K562 (cell line): ENCODE measurements around the gene TUT1. TPM values are rescaled to one million over a fixed set of nuclear protein-coding genes. Genes with fewer than 3 reads are reported as not detected.

Experiments
- E2F3 ChIP-seq: fragments of 250-450 bp; sonication (Bioruptor Pico); IDR thresholded peaks from 2 replicates; pipeline ENCODE4 v1.4.0; 2020; ENCODE audit warnings: mild to moderate bottlenecking
- HMG20A ChIP-seq: fragments of 450-650 bp; formaldehyde crosslinking; conservative IDR thresholded peaks from 2 replicates; pipeline ENCODE4 v1.4.0; 2020; ENCODE audit warnings: mild to moderate bottlenecking, mixed read lengths
- SPI1 ChIP-seq: IDR thresholded peaks from 2 replicates; pipeline ENCODE4 v1.6.1; 2011; ENCODE audit warnings: low read depth, low read length, control low read depth, borderline replicate concordance
- ZBTB33 ChIP-seq: sonication (generic); formaldehyde crosslinking; IDR thresholded peaks from 2 replicates; pipeline ENCODE4 v1.8.1; 2023; ENCODE audit warnings: mild to moderate bottlenecking, missing genetic modification reagents
- ZBTB43 ChIP-seq: sonication (generic); formaldehyde crosslinking; IDR thresholded peaks from 2 replicates; pipeline ENCODE4 v1.8.0; 2023; ENCODE audit warnings: mild to moderate bottlenecking, missing genetic modification reagents
- ZFX ChIP-seq: sonication (generic); formaldehyde crosslinking; IDR thresholded peaks from 2 replicates; pipeline ENCODE4 v1.8.0; 2022; ENCODE audit warnings: mild to moderate bottlenecking, missing genetic modification reagents, moderate library complexity
- ZNF212 ChIP-seq: fragments of 450-650 bp; formaldehyde crosslinking; IDR thresholded peaks from 2 replicates; pipeline ENCODE4 v1.4.0; 2020; ENCODE audit warnings: mild to moderate bottlenecking
- ZNF232 ChIP-seq: sonication (generic); formaldehyde crosslinking; IDR thresholded peaks from 2 replicates; pipeline ENCODE4 v1.8.0; 2022; ENCODE audit warnings: mild to moderate bottlenecking, missing genetic modification reagents
- ZNF407 ChIP-seq: fragments of 450-650 bp; IDR thresholded peaks from 2 replicates; pipeline ENCODE4 v1.6.1; 2016; ENCODE audit warnings: low read depth
- ZNF609 ChIP-seq: sonication (generic); formaldehyde crosslinking; IDR thresholded peaks from 2 replicates; pipeline ENCODE4 v1.8.1; 2023; ENCODE audit warnings: missing genetic modification reagents, mild to moderate bottlenecking, borderline replicate concordance
- polyA plus RNA-seq, 8 experiments: library from polyadenylated mRNA; depleted of rRNA in 4 of 8; stranded (reverse) in 5 of 8; unstranded in 3 of 8; fragments of >200 nt; fragmentation: Nextera tagmentation in 2 of 8; fragmentation: Illumina TruSeq in 1 of 8; extraction: Ambion mirVana in 2 of 8; extraction: Trizol in 1 of 8; gene quantifications; 2 replicates each; pipeline versions ENCODE4 v1.2.1 to v1.2.3, GENCODE V29; 2011 to 2014; ENCODE audit warnings: inconsistent platforms in 1 of 8, missing spikeins in 1 of 8
- total RNA-seq, 7 experiments: library from RNA; depleted of rRNA in 6 of 7; stranded (reverse); fragments of >200 nt in 6 of 7; fragmentation: Illumina TruSeq in 2 of 7; extraction: Trizol in 2 of 7; gene quantifications; 2 replicates each; pipeline versions ENCODE4 v1.2.1 to v1.2.3, GENCODE V29; 2011 to 2021; ENCODE audit warnings: low replicate concordance in 1 of 7

TUT1 gene
- total and polyA plus RNA-seq, 9 of the 15 experiments (the other 6 are each of a cell fraction or from before 2014, with no cell fraction given): 0.66 to 44.3 (median 15.7) TPM

- TF ChIP-seq ZBTB43 (CRISPR knock-in tag) (no peak), ZNF232 (CRISPR knock-in tag) (no peak), ZBTB33 (CRISPR knock-in tag) (peak; percentile 65), E2F3 (CRISPR knock-in tag) (0 out of 2 replicates have a peak, but pooled peaks have one; percentile 33), SPI1 (peak; percentile 83), ZNF609 (no peak), ZFX (CRISPR knock-in tag) (peak; percentile 54), HMG20A (CRISPR knock-in tag) (no peak), ZNF212 (CRISPR knock-in tag) (no peak), ZNF407 (no peak)
These were observed 48.4 kb downstream of the TUT1 start (continued) for GRCh38 chr11:62542750-62543567.
